ENCODE results near the gene ANKMY1.

GRCh38 chr2:240469740-240470139, 88.0 kb downstream of the ANKMY1 start:
- TF ChIP-seq CTCF (IDR thresholded peaks at IDR 0.05; ENCODE audit: insufficient read depth, low read length): no peak
- TF ChIP-seq POLR2AphosphoS5 (IDR thresholded peaks at IDR 0.05; ENCODE audit: low read depth): no peak
- TF ChIP-seq REST (IDR thresholded peaks at IDR 0.05; ENCODE audit: insufficient replicate concordance, low read depth): no peak
- TF ChIP-seq GABPA (IDR thresholded peaks at IDR 0.05; ENCODE audit: low read depth): no peak
- TF ChIP-seq SPI1 (IDR thresholded peaks at IDR 0.05; ENCODE audit: borderline replicate concordance, low read depth): no peak
